ENCODE data around the gene B4GALNT4.

DNA sequence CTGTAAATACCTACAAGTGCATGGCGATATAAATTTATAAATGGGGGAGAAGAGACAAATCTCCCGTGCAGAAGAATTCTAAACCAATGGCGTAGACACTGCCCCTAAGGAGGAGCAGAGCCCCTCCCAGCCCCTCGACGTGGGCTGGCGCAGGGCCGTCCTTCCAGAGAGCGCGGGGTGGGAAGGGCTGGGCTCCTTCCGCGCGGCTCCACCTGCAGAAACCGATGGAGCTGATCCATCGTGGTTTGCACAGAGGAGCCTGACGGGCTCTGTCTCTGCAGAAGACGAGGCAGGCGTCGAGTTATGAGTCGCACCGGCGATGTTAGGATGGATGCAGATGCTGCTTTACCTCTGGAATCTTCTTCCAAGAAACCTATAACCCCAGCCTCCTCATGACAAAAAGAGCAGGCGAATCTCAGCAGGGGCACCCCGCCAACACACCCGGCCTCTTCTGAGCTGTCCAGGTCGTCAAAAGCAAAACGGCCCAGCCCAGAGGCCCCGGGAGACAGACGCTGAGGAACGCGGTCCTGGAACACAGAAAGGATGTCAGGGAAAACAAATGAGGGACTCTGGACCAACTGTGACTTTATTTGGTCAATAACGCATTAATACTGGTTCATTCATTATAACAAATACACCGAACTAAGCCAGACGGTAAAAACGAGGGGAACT lies 11.0 kb upstream of the B4GALNT4 start:
- TF ChIP-seq, protein P1, sequence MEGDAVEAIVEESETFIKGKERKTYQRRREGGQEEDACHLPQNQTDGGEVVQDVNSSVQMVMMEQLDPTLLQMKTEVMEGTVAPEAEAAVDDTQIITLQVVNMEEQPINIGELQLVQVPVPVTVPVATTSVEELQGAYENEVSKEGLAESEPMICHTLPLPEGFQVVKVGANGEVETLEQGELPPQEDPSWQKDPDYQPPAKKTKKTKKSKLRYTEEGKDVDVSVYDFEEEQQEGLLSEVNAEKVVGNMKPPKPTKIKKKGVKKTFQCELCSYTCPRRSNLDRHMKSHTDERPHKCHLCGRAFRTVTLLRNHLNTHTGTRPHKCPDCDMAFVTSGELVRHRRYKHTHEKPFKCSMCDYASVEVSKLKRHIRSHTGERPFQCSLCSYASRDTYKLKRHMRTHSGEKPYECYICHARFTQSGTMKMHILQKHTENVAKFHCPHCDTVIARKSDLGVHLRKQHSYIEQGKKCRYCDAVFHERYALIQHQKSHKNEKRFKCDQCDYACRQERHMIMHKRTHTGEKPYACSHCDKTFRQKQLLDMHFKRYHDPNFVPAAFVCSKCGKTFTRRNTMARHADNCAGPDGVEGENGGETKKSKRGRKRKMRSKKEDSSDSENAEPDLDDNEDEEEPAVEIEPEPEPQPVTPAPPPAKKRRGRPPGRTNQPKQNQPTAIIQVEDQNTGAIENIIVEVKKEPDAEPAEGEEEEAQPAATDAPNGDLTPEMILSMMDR (IDR thresholded peaks at IDR 0.05), result no peak
- TF ChIP-seq POLR2A (IDR thresholded peaks at IDR 0.05) (no peak), POLR2AphosphoS5 (IDR thresholded peaks at IDR 0.05) (peak; percentile 13), EP300 (IDR thresholded peaks at IDR 0.05) (no peak)
